Lower leg skin (tissue), 3 donors: ENCODE measurements around the gene PLPP7.
"Not testable (repeated sequence)": the region's sequence is repeated elsewhere in the genome, so short reads cannot be mapped to it uniquely, and the experiment has no call there.

Source experiments
- CTCF ChIP-seq, 3 donors: fragments of 450-650 bp; IDR thresholded peaks; one replicate each; pipeline ENCODE4 v1.5.1; 2016; ENCODE audit warnings: antibody characterized with exemption in 3 of 3, mild to moderate bottlenecking in 3 of 3, moderate library complexity in 2 of 3
- POLR2A ChIP-seq, 2 donors: fragments of 450-650 bp; IDR thresholded peaks; one replicate each; pipeline ENCODE4 v1.6.1; 2016 to 2017; ENCODE audit warnings: antibody characterized with exemption in 2 of 2, mild to moderate bottlenecking in 1 of 2, moderate library complexity in 1 of 2

- not testable (repeated sequence) for TF ChIP-seq CTCF, POLR2A (IDR thresholded peaks at IDR 0.05)
Measured at GRCh38 chr9:131356479-131356878, 67.0 kb downstream of the PLPP7 start.
